PC-3 (cell line): ENCODE results near the gene KPNA4. TPM values are rescaled to one million over a fixed set of nuclear protein-coding genes. Genes with fewer than 3 reads are reported as not detected.

Experiments
- total RNA-seq: library from RNA; depleted of rRNA; stranded (reverse); fragments of >200 nt; gene quantifications from 2 replicates; pipeline ENCODE4 v1.2.3, GENCODE V29; 2014; rRNA removed

The KPNA4 gene
- total RNA-seq, 1 experiment from 2014 or later: 31.5 TPM

Other genes starting within 250 kb of the KPNA4 start
- 9.1 and 9.3 TPM in 2 replicates for gene IFT80, start 166.3 kb downstream of the KPNA4 start, total RNA-seq
- 129 and 183 TPM in 2 replicates for gene SMC4, start 165.9 kb downstream of the KPNA4 start, total RNA-seq
- 25.3 and 26.4 TPM in 2 replicates for gene TRIM59, start 115.8 kb downstream of the KPNA4 start, total RNA-seq
- gene ARL14, start 111.6 kb upstream of the KPNA4 start, total RNA-seq: 3.9 and 4.2 TPM in 2 replicates
- 2.4 and 7.0 TPM in 2 replicates for gene PPM1L, start 190.7 kb upstream of the KPNA4 start, total RNA-seq